RWPE2 (cell line): ENCODE data around the gene TRNAU1AP.
"Not testable (repeated sequence)": the region's sequence is repeated elsewhere in the genome, so short reads cannot be mapped to it uniquely, and the experiment has no call there.

Experiments used
- ATAC-seq: fragments of 200-7000 bp; cut with Tn5 transposase; 3 replicates; pipeline ENCODE4 v1.9.1; 2021; ENCODE audit warnings: low read depth
- DNase-seq: peaks from one replicate; pipeline ENCODE4 v3.0.0-alpha.2; 2020; ENCODE audit warnings: low spot score
- H3K27ac ChIP-seq: fragments of 450-650 bp; 2 replicates; pipeline ENCODE4 v1.5.1; 2017; ENCODE audit warnings: mild to moderate bottlenecking; ENCODE audit not compliant: poor library complexity, severe bottlenecking
- H3K27me3 ChIP-seq: fragments of 250-450 bp; sonication (Bioruptor Pico); 2 replicates; pipeline ENCODE4 v1.5.1; 2021; ENCODE audit warnings: mild to moderate bottlenecking, moderate library complexity; ENCODE audit not compliant: insufficient read depth, poor library complexity, severe bottlenecking
- H3K36me3 ChIP-seq: fragments of 250-450 bp; sonication (Bioruptor Pico); 2 replicates; pipeline ENCODE4 v1.5.1; 2020; ENCODE audit warnings: low read depth, mild to moderate bottlenecking, moderate library complexity
- H3K4me1 ChIP-seq: fragments of 250-450 bp; sonication (Bioruptor Pico); 2 replicates; pipeline ENCODE4 v1.5.1; 2021; ENCODE audit warnings: mild to moderate bottlenecking, moderate library complexity; ENCODE audit not compliant: insufficient read depth, poor library complexity, severe bottlenecking
- H3K4me3 ChIP-seq: fragments of 250-450 bp; sonication (Bioruptor Pico); 2 replicates; pipeline ENCODE4 v1.5.1; 2021; ENCODE audit warnings: mild to moderate bottlenecking, moderate library complexity; ENCODE audit not compliant: severe bottlenecking
- H3K9me3 ChIP-seq: fragments of 250-450 bp; sonication (Bioruptor Pico); 2 replicates; pipeline ENCODE4 v1.5.1; 2021; ENCODE audit warnings: mild to moderate bottlenecking, moderate library complexity; ENCODE audit not compliant: severe bottlenecking
- TF ChIP-seq, protein P1 (sequence below): fragments of 450-650 bp; IDR thresholded peaks from one replicate; pipeline ENCODE4 v1.5.1; 2017; ENCODE audit warnings: mild to moderate bottlenecking, moderate library complexity; ENCODE audit not compliant: poor library complexity, severe bottlenecking

TRNAU1AP gene

DNA sequence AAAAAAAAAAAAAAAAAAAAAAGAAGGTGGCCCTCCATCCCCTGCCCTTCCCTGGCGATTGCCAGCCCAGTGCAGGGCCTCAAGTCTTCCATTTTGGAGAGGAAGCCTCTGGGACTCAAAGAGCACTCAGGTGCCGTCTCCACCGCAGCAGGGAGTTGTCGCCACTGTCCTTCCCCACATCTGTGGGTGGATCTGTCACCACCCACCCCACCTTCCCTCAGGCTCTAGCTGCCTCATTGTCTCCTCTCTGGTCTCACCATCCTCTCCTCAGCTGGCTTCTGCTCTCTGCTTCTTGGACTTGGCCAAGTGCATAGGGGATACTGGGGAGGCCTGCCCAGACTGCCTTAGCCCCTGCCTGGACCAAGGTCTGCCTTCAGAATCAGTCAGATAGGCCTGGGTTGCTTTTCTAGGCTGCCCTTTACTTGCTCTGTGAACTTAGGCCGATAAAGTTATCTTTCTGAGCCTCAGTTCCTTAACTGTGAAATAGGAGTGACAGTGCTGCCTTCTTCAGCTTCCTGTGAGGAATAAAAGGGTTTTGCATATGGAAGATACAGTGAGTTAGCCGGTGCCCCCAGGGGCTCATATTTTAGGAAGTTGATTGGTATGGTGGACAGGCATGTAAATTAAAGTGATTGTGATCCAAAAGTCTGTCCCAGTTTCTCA lies 31.3 kb upstream of the TRNAU1AP start:
- DNase-seq (no peak), ATAC-seq (no peak)
- H3K36me3 ChIP-seq: peaks cover 23% of the 10 kb centered on the region

DNA sequence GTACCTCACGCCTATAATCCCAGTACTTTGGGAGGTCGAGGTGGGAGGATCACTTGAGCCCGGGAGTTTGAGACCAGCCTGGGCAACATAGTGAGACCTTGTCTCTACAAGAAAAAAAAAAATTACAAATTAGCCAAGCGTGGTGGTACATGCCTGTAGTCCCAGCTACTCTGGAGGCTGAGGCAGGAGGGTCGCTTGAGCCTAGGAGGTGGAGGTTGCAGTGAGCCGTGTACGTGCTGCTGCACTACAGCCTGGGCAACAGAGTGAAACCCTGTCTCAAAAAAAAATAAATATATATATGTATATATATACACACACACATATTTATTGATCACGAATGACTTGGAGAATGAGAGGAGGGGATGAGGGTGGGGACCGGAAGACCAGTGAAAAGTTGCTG lies 30.3 kb upstream of the TRNAU1AP start:
- not testable (repeated sequence) for ATAC-seq, DNase-seq, H3K27me3 ChIP-seq, H3K4me3 ChIP-seq, H3K27ac ChIP-seq, H3K9me3 ChIP-seq
- peaks cover 29% of the 10 kb centered on the region for H3K36me3 ChIP-seq
- H3K4me1 ChIP-seq: peaks cover 16% of the 10 kb centered on the region

More for the DNA sequence above, 31.3 kb upstream of the TRNAU1AP start:
- Histone ChIP-seq H3K9me3 (no peaks in the 10 kb centered on the region), H3K4me3 (no peak overlapping the region), H3K27me3 (no peaks in the 10 kb centered on the region), H3K27ac (no peak overlapping the region), H3K4me1 (peaks cover 8% of the 10 kb centered on the region)
- TF ChIP-seq, protein P1, sequence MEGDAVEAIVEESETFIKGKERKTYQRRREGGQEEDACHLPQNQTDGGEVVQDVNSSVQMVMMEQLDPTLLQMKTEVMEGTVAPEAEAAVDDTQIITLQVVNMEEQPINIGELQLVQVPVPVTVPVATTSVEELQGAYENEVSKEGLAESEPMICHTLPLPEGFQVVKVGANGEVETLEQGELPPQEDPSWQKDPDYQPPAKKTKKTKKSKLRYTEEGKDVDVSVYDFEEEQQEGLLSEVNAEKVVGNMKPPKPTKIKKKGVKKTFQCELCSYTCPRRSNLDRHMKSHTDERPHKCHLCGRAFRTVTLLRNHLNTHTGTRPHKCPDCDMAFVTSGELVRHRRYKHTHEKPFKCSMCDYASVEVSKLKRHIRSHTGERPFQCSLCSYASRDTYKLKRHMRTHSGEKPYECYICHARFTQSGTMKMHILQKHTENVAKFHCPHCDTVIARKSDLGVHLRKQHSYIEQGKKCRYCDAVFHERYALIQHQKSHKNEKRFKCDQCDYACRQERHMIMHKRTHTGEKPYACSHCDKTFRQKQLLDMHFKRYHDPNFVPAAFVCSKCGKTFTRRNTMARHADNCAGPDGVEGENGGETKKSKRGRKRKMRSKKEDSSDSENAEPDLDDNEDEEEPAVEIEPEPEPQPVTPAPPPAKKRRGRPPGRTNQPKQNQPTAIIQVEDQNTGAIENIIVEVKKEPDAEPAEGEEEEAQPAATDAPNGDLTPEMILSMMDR: no peak

DNA sequence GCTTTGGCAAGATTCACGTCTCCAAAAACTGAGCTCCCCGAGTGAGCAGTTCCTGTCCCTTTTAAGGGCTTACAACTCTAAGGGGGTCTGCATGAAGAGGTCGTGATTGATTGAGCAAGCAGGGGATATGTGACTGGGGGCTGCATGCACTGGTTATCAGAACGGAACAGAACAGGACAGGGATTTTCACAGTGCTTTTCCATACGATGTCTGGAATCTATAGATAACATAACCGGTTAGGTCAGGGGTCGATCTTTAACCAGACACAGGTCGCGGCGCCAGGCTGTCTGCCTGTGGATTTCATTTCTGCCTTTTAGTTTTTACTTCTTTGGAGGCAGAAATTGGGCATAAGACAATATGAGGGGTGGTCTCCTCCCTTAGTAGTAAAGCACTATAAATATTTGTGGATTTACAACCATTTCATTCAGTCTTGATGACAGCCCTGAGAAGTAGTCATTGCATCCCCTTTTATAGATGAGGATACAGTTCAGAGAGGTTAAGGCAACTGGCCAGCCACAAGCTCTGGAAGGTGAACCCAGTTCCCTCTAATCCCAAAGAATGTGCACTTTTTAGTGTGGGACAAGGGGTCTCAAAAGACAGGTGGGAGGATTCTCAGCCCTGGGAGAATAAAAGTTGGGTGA lies 27.8 kb upstream of the TRNAU1AP start:
- not testable (repeated sequence) for H3K9me3 ChIP-seq, H3K27ac ChIP-seq, ATAC-seq, DNase-seq, H3K4me3 ChIP-seq, H3K27me3 ChIP-seq
- H3K4me1 ChIP-seq: peaks cover 16% of the 10 kb centered on the region
- H3K36me3 ChIP-seq: peaks cover 38% of the 10 kb centered on the region

DNA sequence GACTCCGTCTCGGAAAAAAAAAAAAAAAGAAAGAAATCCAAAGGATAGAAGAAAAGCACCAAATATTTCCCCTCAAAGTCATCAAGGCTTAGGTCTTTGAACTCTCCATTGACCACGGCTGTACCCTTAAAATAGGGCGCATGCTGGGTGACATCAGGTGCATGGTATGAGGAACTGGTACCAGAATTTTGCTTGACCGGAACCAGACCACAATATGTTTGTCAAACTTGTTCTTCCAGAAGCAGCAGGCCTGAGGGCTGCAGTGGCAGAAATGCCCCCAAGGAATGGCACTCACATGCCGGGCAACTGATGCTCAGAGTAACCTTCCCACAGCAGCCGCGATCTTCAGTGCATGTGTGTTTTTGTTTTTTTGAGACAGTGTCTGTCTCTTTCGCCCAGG lies 26.0 kb upstream of the TRNAU1AP start:
- DNase-seq (no peak), ATAC-seq (peak; percentile 26; the same call in 1 of the 3 replicates)
- peak overlapping the region; percentile 15 for H3K27ac ChIP-seq
- H3K9me3 ChIP-seq: no peaks in the 10 kb centered on the region
- no peak overlapping the region for H3K4me3 ChIP-seq
- no peaks in the 10 kb centered on the region for H3K27me3 ChIP-seq
- peaks cover 46% of the 10 kb centered on the region for H3K36me3 ChIP-seq
- TF ChIP-seq, protein P1: no peak
- peaks cover 16% of the 10 kb centered on the region for H3K4me1 ChIP-seq

DNA sequence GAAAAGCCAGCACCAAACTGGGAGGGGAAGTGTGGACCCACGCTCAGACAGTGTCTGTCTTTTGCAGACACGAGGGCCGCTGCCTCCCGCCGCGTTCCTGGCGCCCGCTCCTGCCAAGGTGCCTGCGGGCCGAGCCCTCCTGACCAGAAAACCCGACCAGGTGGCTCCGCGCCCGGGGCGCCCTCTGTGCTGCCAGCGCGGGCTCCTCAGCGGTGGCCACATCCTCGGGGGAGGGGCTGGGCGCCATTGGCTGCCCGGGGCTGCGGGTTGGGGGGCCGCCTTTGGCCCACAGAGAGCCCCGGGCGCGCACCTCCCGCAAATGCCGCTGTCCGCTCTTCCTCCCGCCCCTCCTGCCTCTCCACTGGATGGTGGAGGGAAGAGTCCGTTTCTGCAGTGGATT lies 22.4 kb upstream of the TRNAU1AP start:
- Histone ChIP-seq H3K36me3 (peaks cover 55% of the 10 kb centered on the region), H3K4me3 (no peak overlapping the region), H3K9me3 (no peaks in the 10 kb centered on the region), H3K27ac (no peak overlapping the region), H3K4me1 (peaks cover 16% of the 10 kb centered on the region), H3K27me3 (no peaks in the 10 kb centered on the region)
- DNase-seq (no peak), ATAC-seq (no peak)
- TF ChIP-seq, protein P1: no peak

DNA sequence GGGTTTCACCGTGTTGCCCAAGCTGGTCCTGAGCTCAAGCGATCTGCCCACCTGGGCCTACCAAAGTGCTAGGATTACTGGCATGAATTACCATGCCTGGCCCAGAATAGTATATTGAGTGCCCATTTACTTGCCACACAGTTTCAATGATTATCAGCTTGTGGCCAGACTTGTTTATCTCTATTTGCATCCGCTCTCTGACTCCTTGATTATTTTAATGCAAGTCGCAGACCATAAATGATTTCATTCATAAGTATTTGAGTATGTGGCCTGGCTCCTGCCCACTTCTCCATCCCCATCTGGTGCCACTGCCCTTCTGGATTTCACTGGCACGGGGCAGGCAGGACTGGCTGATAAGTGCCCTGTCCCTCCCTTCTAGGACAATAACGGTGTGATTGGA lies 18.2 kb upstream of the TRNAU1AP start:
- ATAC-seq (no peak), DNase-seq (no peak)
- H3K36me3 ChIP-seq: peaks cover 62% of the 10 kb centered on the region
- H3K9me3 ChIP-seq: no peaks in the 10 kb centered on the region
- TF ChIP-seq, protein P1: no peak
- no peak overlapping the region for H3K27ac ChIP-seq
- no peaks in the 10 kb centered on the region for H3K27me3 ChIP-seq
- H3K4me3 ChIP-seq: no peak overlapping the region
- H3K4me1 ChIP-seq: no peaks in the 10 kb centered on the region
